Right lobe of liver (tissue), 6 donors: ENCODE results near the gene PIM3. TPM values are rescaled to one million over a fixed set of nuclear protein-coding genes. Genes with fewer than 3 reads are reported as not detected.

ENCODE experiments used
- ATAC-seq, 4 donors: fragments of 200-7000 bp; cut with Tn5 transposase; one replicate each; pipeline ENCODE4 v1.9.1; 2020; ENCODE audit warnings: mild to moderate bottlenecking in 4 of 4, moderate library complexity in 4 of 4
- DNase-seq, 3 donors: peaks; one replicate each; pipeline ENCODE4 v3.0.0-alpha.2; 2020
- H3K27ac ChIP-seq, 3 donors: fragments of 200-600 bp; one replicate each; pipeline ENCODE4 v1.8.0; 2022
- H3K27me3 ChIP-seq, 2 donors: fragments of 200-600 bp; one replicate each; pipeline ENCODE4 v1.8.0; 2022
- H3K36me3 ChIP-seq, 4 donors: fragments of 200-600 bp; sonication (generic) in 1 of 4; one replicate each; pipeline versions ENCODE4 v1.5.1 to v1.8.0; 2017 to 2022; ENCODE audit warnings: control low read depth in 1 of 4
- H3K4me1 ChIP-seq, 4 donors: fragments of 200-600 bp; sonication (generic) in 1 of 4; one replicate each; pipeline versions ENCODE4 v1.5.1 to v1.8.0; 2017 to 2022; ENCODE audit warnings: control low read depth in 1 of 4
- H3K4me3 ChIP-seq, 3 donors: fragments of 200-600 bp; one replicate each; pipeline ENCODE4 v1.8.0; 2022
- H3K9me3 ChIP-seq, 4 donors: fragments of 200-600 bp; sonication (generic) in 1 of 4; one replicate each; pipeline versions ENCODE4 v1.5.1 to v1.8.0; 2017 to 2022; ENCODE audit warnings: control low read depth in 1 of 4
- POLR2A ChIP-seq: fragments of 450-650 bp; IDR thresholded peaks from one replicate; pipeline ENCODE4 v1.6.1; 2017; ENCODE audit warnings: antibody characterized with exemption, mild to moderate bottlenecking
- WGBS: methylation state at CpG from one replicate; pipeline ENCODE4 v1.1.6; 2018; ENCODE audit warnings: low coverage, low lambda C conversion rate; ENCODE audit not compliant: insufficient coverage; ENCODE audit errors: missing lambda C conversion rate; 5-methylcytosine and 5-hydroxymethylcytosine counted together
- intact Hi-C, 2 donors: fragments of 100-400 bp; cut with DNase I; formaldehyde crosslinking; loops; one replicate each; pipeline versions ENCODE4 v1.11.2 to v1.14.1; 2022
- total RNA-seq, 6 experiments: library from RNA; depleted of rRNA in 2 of 6; stranded (reverse); fragments of >200 nt in 2 of 6; fragmentation: NEBNext Ultra II Directional in 3 of 6; extraction: Animal tissue kit (Norgen Biotek cat#: 25700) in 3 of 6; gene quantifications; one replicate each; pipeline versions ENCODE4 v1.1.0 to v1.2.4, GENCODE V29; 2016 to 2023
- TF ChIP-seq, protein P1 (sequence below), 4 donors: fragments of 200-600 bp in 3 of 4; fragments of 450-650 bp in 1 of 4; IDR thresholded peaks; one replicate each; pipeline versions ENCODE4 v1.5.1 to v1.8.0; 2016 to 2022; ENCODE audit warnings: antibody characterized with exemption in 4 of 4, mild to moderate bottlenecking in 2 of 4
- donor health status: DM: no; HTN: yes; CAD: no.
- donor health status: DM: no; HTN: no; CAD: no.
- donor health status: DM: no; HTN: no; CAD: no.
- donor health status: DM: no; HTN: yes; CAD: no.
- donor health status: DM: no; HTN: yes; CAD: no.

Gene PIM3
- total RNA-seq, 6 experiments from 2014 or later = 26.7 to 64.4 (median 32.8) TPM

DNA sequence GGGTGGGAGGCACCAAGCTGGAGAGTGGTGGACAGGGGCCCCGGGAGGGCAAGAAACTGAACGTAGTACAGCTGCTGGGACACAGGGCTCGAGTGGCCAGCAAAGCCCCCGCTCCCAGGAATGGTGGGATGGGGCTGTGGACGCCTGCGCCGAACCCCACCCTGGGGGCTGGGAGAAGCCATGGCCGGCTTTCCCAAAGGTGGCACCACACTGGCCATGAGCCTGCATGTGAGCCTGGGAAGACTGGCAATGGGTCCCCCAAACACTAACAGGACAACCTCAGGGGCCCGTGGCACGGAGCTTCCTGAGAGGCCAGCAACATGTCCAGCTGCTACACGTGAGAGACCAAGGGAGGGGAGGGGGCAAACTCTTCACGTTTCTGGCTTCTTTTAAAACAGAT lies 46.3 kb upstream of the PIM3 start:
- H3K27me3 ChIP-seq = no peaks in the 10 kb centered on the region
- H3K9me3 ChIP-seq = no peaks in the 10 kb centered on the region
- peak in 1 of 3 donors; percentile 19 for DNase-seq
- H3K36me3 ChIP-seq = peaks cover 0 to 12% (median 7%) of the 10 kb centered on the region in 4 donors
- intact Hi-C loops = no loop called here
- H3K4me1 ChIP-seq = peaks cover 0 to 10% (median under 1%) of the 10 kb centered on the region in 4 donors
- ATAC-seq = no peak
- TF ChIP-seq POLR2A = no peak
- TF ChIP-seq, protein P1, sequence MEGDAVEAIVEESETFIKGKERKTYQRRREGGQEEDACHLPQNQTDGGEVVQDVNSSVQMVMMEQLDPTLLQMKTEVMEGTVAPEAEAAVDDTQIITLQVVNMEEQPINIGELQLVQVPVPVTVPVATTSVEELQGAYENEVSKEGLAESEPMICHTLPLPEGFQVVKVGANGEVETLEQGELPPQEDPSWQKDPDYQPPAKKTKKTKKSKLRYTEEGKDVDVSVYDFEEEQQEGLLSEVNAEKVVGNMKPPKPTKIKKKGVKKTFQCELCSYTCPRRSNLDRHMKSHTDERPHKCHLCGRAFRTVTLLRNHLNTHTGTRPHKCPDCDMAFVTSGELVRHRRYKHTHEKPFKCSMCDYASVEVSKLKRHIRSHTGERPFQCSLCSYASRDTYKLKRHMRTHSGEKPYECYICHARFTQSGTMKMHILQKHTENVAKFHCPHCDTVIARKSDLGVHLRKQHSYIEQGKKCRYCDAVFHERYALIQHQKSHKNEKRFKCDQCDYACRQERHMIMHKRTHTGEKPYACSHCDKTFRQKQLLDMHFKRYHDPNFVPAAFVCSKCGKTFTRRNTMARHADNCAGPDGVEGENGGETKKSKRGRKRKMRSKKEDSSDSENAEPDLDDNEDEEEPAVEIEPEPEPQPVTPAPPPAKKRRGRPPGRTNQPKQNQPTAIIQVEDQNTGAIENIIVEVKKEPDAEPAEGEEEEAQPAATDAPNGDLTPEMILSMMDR (IDR thresholded peaks at IDR 0.05) = no peak
- WGBS = 100% methylated on average over 1 of the region's 12 CpGs
- no peak overlapping the region for H3K27ac ChIP-seq
- H3K4me3 ChIP-seq = no peak overlapping the region

DNA sequence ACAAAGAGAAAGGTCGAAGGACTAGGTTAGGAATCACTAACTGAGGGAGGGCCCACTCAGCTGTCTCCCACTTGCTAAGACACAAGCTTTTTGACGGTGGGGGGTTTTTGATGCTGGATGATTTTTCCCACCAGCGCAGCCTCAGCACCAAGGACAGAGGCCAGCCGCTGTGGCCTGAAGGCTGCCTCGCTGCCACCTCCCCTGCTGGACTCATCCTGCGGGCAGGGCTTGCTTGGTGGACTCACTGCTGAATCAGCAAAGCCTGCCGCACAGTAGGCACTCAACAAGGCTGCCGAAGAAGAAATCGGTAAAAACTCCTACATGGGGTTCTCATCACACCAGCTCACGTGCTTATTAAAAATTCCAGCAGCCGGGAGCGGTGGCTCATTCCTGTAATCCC lies 45.0 kb upstream of the PIM3 start:
- ATAC-seq (no peak), DNase-seq (peak in 2 of 3 donors; percentile 16 to 29)
- no peak overlapping the region for H3K27ac ChIP-seq
- H3K9me3 ChIP-seq = no peaks in the 10 kb centered on the region
- no peak overlapping the region for H3K4me3 ChIP-seq
- peaks cover 0 to 17% (median 4%) of the 10 kb centered on the region in 4 donors for H3K4me1 ChIP-seq
- H3K27me3 ChIP-seq = no peaks in the 10 kb centered on the region
- no peak for TF ChIP-seq POLR2A
- TF ChIP-seq, protein P1 (IDR thresholded peaks at IDR 0.05) = no peak
- 90% methylated on average over 2 of the region's 12 CpGs for WGBS
- H3K36me3 ChIP-seq = peaks cover 0 to 9% (median 5%) of the 10 kb centered on the region in 4 donors
- intact Hi-C loops = no loop called here

DNA sequence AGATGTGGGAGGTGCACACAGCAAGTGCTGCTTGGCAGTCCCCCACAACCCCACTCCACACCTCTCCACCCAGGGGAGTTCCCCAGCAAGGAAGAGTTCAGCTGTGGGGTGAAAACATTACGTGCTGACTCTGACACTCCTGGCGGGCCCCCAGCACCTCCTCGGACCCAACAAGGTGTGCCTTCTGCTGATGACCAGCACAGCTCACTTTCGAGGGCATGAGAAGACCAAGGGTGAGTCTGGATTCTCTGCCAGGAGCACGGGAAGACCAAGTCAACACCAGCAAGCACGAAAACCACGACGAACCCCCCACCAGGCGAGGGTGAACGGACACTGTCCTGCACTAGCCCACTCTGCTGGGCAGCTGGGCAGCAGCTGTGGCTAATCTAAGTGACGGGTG lies 43.7 kb upstream of the PIM3 start:
- peaks cover 0 to 17% (median 4%) of the 10 kb centered on the region in 4 donors for H3K4me1 ChIP-seq
- no peak for ATAC-seq
- H3K4me3 ChIP-seq = no peak overlapping the region
- TF ChIP-seq, protein P1 (IDR thresholded peaks at IDR 0.05) = no peak
- TF ChIP-seq POLR2A = no peak
- H3K9me3 ChIP-seq = no peaks in the 10 kb centered on the region
- H3K27me3 ChIP-seq = no peaks in the 10 kb centered on the region
- no CpG with 5 or more reads among the region's 11 CpGs for WGBS
- H3K27ac ChIP-seq = no peak overlapping the region
- peaks cover 0 to 14% (median 8%) of the 10 kb centered on the region in 4 donors for H3K36me3 ChIP-seq
- DNase-seq = peak in 1 of 3 donors; percentile 21
- intact Hi-C loops = no loop called here

DNA sequence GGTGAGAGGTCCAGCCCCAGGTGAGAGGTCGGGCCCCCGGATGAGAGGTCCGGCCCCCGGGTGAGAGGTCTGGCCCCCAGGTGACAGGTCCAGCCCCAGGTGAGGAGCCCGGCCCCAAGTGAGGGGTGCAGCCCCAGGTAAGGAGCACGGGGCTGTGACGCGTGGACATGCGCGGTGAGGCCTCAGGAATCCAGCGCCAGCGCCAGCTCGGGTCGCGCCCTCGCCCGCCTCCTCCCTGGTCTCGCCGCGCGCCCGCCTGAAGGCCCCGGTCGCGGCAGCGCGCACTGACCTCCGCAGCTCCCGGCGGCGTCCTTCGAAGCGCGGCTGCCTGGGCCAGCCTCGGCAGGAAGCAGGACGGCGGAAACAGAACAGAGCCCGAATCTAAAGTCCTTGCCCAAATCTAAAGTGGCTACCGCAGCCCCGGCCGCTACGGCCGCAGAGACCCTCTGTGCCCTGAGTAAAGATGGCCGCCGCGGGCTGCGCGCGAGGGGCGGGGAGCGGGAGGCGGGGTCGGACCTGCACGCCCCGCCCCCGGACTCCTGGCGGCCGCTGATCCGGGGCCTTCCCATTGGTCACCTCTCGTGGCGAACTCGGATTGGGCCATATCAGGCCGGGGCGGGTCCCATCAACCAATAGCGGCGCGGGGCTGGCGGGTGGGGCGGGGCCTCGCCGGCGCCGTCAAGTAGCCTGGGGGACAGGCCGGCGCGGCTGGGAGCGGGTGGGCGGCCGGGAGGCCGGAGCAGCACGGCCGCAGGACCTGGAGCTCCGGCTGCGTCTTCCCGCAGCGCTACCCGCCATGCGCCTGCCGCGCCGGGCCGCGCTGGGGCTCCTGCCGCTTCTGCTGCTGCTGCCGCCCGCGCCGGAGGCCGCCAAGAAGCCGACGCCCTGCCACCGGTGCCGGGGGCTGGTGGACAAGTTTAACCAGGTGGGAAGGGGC lies 42.3 kb upstream of the PIM3 start, which contains the start of the genes ALG12 and CRELD2:
TSS of gene ALG12 (minus strand) at position 465 of the 937 bp plus-strand sequence. CDS start 4,673 bp downstream, outside the sequence.
TSS of gene CRELD2 (plus strand) at position 661 of the 937 bp plus-strand sequence. CDS start at position 797, 136 bp downstream.
- intact Hi-C loops = no loop called here
- H3K27ac ChIP-seq = peak within 1 kb of the TSS; percentile 80 to 94 (median 87)
- DNase-seq (peak; percentile 98 to 99 (median 98)), ATAC-seq (peak; percentile 94 to 98 (median 96))
- H3K36me3 ChIP-seq = peaks cover 0 to 10% (median 6%) of the 10 kb centered on the region in 4 donors
- 0% methylated on average over 3 of the region's 103 CpGs for WGBS
- H3K4me1 ChIP-seq = peaks cover 0 to 17% (median 4%) of the 10 kb centered on the region in 4 donors
- peak within 1 kb of the TSS; percentile 87 to 98 (median 94) for H3K4me3 ChIP-seq
- no peaks in the 10 kb centered on the region for H3K9me3 ChIP-seq
- no peaks in the 10 kb centered on the region for H3K27me3 ChIP-seq
- TF ChIP-seq, protein P1 (IDR thresholded peaks at IDR 0.05) = no peak
- TF ChIP-seq POLR2A = peak; percentile 86
